Activated CD8-positive, alpha-beta T cell treated with anti-CD3 and anti-CD28 coated beads for 36 hours (primary cell): ENCODE measurements around the gene KRTAP5-6. TPM values are rescaled to one million over a fixed set of nuclear protein-coding genes. Genes with fewer than 3 reads are reported as not detected.

Source experiments
- ATAC-seq: fragments of 200-7000 bp; cut with Tn5 transposase; one replicate; pipeline ENCODE4 v1.10.0; 2021; ENCODE audit warnings: mild to moderate bottlenecking, moderate library complexity
- CTCF ChIA-PET: fragments of 350-600 bp; sonication (Branson Sonifier 250); formaldehyde crosslinking; loops from one replicate; lab custom pipeline; 2021; ENCODE audit warnings: antibody characterized with exemption; lab: Charles Lee
- POLR2A ChIA-PET: fragments of 350-600 bp; sonication (Branson Sonifier 250); formaldehyde crosslinking; loops from one replicate; lab custom pipeline; 2021; ENCODE audit warnings: antibody characterized with exemption; lab: Charles Lee
- DNase-seq: peaks from one replicate; pipeline ENCODE4 v3.0.0-alpha.2; 2020
- H3K27ac Mint-ChIP-seq: one replicate; pipeline ENCODE4 v1.8.0; 2021; ENCODE audit warnings: mild to moderate bottlenecking, mixed read lengths
- H3K27me3 Mint-ChIP-seq: one replicate; pipeline ENCODE4 v1.8.0; 2021; ENCODE audit warnings: mixed read lengths
- H3K36me3 Mint-ChIP-seq: one replicate; pipeline ENCODE4 v1.8.0; 2021; ENCODE audit warnings: low read depth, mixed read lengths
- H3K4me1 Mint-ChIP-seq: one replicate; pipeline ENCODE4 v1.8.0; 2021; ENCODE audit warnings: low read depth, mixed read lengths
- H3K4me3 Mint-ChIP-seq: one replicate; pipeline ENCODE4 v1.8.0; 2021; ENCODE audit warnings: mild to moderate bottlenecking, moderate library complexity, mixed read lengths
- H3K9me3 Mint-ChIP-seq: one replicate; pipeline ENCODE4 v1.8.0; 2021; ENCODE audit warnings: mixed read lengths
- intact Hi-C: fragments of 100-400 bp; cut with micrococcal nuclease; formaldehyde crosslinking; loops from one replicate; pipeline ENCODE4 v1.10.0; 2022
- total RNA-seq, 2 experiments: library from RNA; stranded (reverse); gene quantifications; one replicate each; pipeline ENCODE4 v1.2.3, GENCODE V29; 2021
- TF ChIP-seq, protein P1 (sequence below): fragments of 200-600 bp; IDR thresholded peaks from one replicate; pipeline ENCODE4 v1.8.0; 2022; ENCODE audit warnings: antibody characterized with exemption, mild to moderate bottlenecking

KRTAP5-6 gene, protein sequence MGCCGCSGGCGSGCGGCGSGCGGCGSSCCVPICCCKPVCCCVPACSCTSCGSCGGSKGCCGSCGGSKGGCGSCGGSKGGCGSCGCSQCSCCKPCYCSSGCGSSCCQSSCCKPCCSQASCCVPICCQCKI
- total RNA-seq, result not detected

DNA sequence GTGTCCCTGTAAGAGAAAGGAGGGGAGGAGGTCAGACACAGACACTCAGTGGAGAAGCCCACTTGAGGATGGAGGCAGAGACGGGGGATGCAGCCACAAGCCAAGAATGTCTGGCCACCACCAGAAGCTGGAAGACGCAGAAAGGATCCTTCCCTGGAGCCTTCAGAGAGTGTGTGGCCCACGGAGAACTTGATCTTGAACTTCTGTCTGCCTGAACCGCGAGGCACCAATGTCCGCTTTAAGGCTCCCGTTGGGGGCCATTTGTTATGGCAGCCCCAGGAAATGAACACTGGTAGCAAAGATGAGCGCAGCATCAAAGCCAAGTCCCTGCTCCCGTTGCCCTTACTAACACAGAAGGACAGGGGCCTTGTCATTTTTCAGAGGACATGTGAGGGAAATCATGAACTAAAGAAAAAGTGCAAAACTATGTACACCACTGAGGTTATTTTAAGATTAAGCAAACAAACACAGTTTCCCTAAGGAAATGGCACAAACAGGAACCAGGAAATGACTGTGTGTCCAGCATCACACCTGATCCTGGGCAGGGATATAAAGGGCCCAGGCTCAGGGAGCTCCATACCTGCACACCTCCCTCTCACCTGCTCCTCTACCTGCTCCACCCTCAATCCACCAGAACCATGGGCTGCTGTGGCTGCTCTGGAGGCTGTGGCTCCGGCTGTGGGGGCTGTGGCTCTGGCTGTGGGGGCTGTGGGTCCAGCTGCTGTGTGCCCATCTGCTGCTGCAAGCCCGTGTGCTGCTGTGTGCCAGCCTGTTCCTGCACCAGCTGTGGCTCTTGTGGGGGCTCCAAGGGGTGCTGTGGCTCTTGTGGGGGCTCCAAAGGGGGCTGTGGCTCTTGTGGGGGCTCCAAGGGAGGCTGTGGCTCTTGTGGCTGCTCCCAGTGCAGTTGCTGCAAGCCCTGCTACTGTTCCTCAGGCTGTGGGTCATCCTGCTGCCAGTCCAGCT, at the start of gene KRTAP5-6:
KRTAP5-6 (plus strand) TSS at position 588 of the 963 bp plus-strand sequence; CDS start at position 639, 51 bp downstream.
- Mint-ChIP-seq H3K27me3 (peaks cover 4% of the 10 kb centered on the region), H3K27ac (no peak within 1 kb of the TSS), H3K36me3 (peaks cover 2% of the 10 kb centered on the region), H3K4me3 (no peak within 1 kb of the TSS), H3K9me3 (peaks cover 2% of the 10 kb centered on the region), H3K4me1 (peaks cover 22% of the 10 kb centered on the region)
- ATAC-seq (no peak), DNase-seq (no peak)
- TF ChIP-seq, protein P1, sequence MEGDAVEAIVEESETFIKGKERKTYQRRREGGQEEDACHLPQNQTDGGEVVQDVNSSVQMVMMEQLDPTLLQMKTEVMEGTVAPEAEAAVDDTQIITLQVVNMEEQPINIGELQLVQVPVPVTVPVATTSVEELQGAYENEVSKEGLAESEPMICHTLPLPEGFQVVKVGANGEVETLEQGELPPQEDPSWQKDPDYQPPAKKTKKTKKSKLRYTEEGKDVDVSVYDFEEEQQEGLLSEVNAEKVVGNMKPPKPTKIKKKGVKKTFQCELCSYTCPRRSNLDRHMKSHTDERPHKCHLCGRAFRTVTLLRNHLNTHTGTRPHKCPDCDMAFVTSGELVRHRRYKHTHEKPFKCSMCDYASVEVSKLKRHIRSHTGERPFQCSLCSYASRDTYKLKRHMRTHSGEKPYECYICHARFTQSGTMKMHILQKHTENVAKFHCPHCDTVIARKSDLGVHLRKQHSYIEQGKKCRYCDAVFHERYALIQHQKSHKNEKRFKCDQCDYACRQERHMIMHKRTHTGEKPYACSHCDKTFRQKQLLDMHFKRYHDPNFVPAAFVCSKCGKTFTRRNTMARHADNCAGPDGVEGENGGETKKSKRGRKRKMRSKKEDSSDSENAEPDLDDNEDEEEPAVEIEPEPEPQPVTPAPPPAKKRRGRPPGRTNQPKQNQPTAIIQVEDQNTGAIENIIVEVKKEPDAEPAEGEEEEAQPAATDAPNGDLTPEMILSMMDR, result no peak
- intact Hi-C loops, result no loop called here
- CTCF ChIA-PET, result interaction anchor here (3.6 kb wide), 1 partner anchor 136 kb away, joined by 27 read pairs; no protein-coding TSS in a partner anchor
- POLR2A ChIA-PET, result no interaction called here

DNA sequence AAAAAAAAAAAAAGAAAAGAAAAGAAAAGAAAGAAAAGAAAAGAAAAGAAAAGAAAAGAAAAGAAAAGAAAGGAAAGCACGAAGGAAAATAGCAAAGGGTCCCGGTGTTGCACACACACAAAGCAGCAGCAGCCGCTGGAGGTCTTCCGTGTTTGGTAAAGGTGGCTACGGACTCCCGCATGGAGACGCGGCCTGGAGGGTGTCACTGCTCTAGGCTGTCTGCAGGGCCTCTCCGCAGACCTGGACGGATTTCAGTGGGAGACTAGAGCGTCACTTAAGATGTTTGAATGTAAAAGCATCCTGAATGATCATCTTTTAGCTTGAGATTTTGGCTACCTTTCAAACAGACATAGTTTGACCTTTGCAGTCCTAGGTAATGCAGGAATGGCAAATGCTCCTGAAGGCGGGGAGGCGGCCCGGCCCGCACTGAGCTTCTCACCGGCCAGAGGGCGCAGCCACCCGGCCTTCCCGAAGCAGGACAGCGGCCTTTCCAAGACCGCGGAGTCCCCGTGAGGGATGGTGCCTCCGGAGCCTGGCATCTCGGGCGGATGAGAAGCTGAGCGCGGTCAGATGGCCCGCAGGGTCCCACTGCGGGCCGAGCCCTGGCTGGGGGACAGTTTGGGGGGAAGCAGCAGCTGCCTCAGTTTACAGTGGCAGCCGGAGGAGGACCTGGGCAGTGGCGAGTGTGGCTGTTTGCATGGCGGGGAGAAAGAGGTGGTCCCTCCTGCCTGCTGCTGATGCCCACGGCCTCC, 48.9 kb upstream of the KRTAP5-6 start:
- no peaks in the 10 kb centered on the region for H3K4me1 Mint-ChIP-seq
- no peak for ATAC-seq
- CTCF ChIA-PET, result interaction anchor here (1.5 to 7.4 kb wide), 2 partner anchors 7 to 46 kb away, joined by 4 to 86 read pairs; no protein-coding TSS in a partner anchor
- H3K27me3 Mint-ChIP-seq, result no peaks in the 10 kb centered on the region
- intact Hi-C loops, result no loop called here
- H3K27ac Mint-ChIP-seq, result no peak overlapping the region
- TF ChIP-seq, protein P1, result no peak
- no peak overlapping the region for H3K4me3 Mint-ChIP-seq
- H3K9me3 Mint-ChIP-seq, result no peaks in the 10 kb centered on the region
- H3K36me3 Mint-ChIP-seq, result no peaks in the 10 kb centered on the region
- DNase-seq, result no peak
- POLR2A ChIA-PET, result interaction anchor here (0.6 kb wide), 1 partner anchor 594 kb away, joined by 4 read pairs; no protein-coding TSS in a partner anchor

DNA sequence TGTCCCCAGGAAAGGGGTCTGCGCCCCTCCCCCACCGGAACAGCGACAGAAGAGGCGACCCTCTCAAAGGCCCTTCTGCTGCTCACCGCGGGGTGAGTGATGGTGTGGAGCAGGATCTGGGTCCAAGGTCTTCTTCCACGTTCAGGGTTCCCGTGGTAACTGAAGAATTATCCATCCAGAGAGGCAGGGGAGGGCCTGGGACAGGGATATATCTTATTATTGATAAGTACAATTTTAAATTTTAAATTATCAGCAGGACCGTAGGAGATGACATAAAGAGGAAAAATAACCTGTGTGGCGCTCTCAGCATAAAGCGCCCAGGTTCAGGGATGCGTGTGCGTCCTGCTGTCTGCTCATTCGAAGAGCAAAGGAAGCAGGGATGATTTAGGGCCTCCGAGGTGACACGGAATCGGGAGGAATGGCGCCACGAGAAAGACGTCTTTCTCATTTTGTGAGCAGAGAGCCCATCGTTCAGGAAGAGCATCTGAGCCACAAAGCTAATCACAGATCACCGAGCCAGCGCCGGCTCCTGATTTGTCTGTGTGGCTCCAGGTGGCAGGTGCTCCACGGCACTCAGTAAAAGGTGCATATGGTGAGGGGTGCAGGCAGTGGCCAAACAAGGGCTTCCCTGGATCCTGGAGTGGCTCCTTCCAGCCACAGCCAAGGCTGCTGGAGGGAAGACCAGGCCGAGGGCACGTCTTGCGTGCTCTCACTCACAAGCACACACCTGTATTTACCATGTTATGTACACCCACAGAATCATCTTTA, 48.2 kb upstream of the KRTAP5-6 start:
- no peaks in the 10 kb centered on the region for H3K36me3 Mint-ChIP-seq
- H3K27ac Mint-ChIP-seq, result no peak overlapping the region
- CTCF ChIA-PET, result interaction anchor here (0.6 to 7.4 kb wide), 3 partner anchors 8 to 185 kb away, joined by 3 to 86 read pairs (median 7); no protein-coding TSS in a partner anchor
- no peak overlapping the region for H3K4me3 Mint-ChIP-seq
- H3K9me3 Mint-ChIP-seq, result no peaks in the 10 kb centered on the region
- no peaks in the 10 kb centered on the region for H3K4me1 Mint-ChIP-seq
- POLR2A ChIA-PET, result interaction anchor here (0.6 kb wide), 1 partner anchor 594 kb away, joined by 4 read pairs; no protein-coding TSS in a partner anchor
- intact Hi-C loops, result no loop called here
- ATAC-seq, result no peak
- no peaks in the 10 kb centered on the region for H3K27me3 Mint-ChIP-seq
- DNase-seq, result no peak
- TF ChIP-seq, protein P1, result no peak

DNA sequence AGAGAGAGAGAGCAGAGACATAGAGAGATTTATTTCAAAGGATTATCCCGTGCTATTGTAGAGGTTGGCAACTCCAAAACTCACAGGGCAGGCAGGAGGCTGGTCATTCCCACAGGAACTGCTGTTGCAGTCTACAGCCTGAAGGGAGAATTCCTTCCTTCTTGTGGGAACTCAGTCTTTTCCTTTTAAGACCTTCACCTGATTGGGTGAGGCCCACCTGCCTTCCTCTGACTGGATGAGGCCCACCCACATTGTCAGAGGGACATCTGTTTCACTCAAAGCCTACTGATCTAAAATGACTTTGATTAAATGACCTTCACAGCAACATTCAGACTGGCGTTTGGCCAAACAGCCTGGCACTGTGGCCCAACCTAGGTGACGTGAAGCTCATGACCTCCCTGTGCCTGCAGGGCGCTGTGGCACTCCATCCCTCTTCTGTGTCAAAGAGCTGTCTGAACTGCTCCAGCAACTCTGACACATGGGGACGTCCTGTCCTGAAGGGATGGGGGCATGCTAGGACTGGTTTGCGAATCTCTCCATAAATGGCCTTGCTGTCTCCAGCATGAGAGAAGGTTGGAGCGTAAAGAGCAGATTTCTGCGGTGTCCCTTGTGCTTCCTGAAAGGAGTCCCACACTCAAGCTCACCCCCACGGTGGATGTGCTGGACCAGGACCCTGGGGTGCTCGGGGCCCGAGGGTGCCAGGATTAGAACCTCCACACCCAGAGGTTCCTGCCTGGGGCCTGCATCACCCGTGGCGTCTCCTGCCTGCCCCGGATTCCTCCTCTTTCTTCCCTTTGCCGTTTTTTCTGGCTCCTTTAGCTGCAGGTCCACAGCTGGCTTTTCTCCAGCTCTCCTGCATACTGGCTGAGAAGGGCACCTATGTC, 46.7 kb upstream of the KRTAP5-6 start:
- Mint-ChIP-seq H3K4me3 (no peak overlapping the region), H3K27ac (no peak overlapping the region), H3K9me3 (no peaks in the 10 kb centered on the region), H3K4me1 (no peaks in the 10 kb centered on the region), H3K36me3 (no peaks in the 10 kb centered on the region), H3K27me3 (peaks cover 10% of the 10 kb centered on the region)
- CTCF ChIA-PET, result interaction anchor here (0.6 to 7.4 kb wide), 6 partner anchors 10 to 501 kb away, joined by 3 to 86 read pairs (median 5); no protein-coding TSS in a partner anchor
- TF ChIP-seq, protein P1, result no peak
- no peak for DNase-seq
- ATAC-seq, result no peak
- POLR2A ChIA-PET, result no interaction called here
- intact Hi-C loops, result loop anchor here (5.0 kb wide), 1 partner anchor 177 kb away; no protein-coding TSS in a partner anchor
